Activated T-cell treated with anti-CD3 and anti-CD28 coated beads for 24 hours (primary cell): ENCODE results near the gene HSPB1.
"Not testable (repeated sequence)": the region's sequence is repeated elsewhere in the genome, so short reads cannot be mapped to it uniquely, and the experiment has no call there.

Source experiments
- DNase-seq: peaks from one replicate; pipeline ENCODE4 v3.0.0-alpha.2; 2020; ENCODE audit warnings: low read depth

HSPB1 gene

GRCh38 chr7:76309341-76310101 lies 7.0 kb downstream of the HSPB1 start:
- not testable (repeated sequence) for DNase-seq

GRCh38 chr7:76310102-76310957 lies 7.9 kb downstream of the HSPB1 start:
- no peak for DNase-seq

- DNase-seq: not testable (repeated sequence)
These were observed 9.4 kb downstream of the HSPB1 start for GRCh38 chr7:76311838-76312237.

DNA sequence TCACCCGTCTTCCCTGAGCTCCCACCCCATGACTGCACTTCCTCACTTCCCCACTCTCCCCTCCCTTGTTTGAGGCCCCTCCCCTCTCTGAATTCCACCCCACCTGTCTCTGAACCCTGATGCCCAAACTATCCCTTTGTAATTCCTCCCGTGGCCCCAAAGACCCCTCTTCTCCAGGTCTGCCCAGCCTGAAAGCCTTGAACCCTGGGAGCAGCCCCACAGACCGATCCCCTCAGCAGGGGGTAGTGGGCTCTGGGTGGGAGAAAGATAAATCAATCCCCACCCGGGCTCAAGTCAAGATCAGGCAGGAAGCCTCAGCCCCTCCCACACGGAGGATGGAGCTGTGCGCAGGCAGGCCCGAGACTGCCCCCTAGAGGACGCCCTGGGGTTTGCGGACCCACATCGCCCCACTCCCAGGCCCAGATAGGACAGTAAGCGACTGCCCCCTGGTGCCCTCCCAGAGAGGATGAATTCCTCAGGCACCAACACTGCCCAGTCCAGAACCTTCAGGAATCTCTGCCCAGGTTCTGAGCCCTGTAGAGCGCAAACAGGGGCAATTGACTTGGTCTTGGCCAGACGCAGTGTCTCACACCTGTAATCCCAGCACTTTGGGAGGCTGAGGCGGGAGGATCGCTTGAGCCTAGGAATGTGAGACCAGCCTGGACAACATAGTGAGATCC lies 11.7 kb downstream of the HSPB1 start:
- DNase-seq: peak; percentile 93

- not testable (repeated sequence) for DNase-seq
These were observed 12.3 kb downstream of the HSPB1 start for GRCh38 chr7:76314740-76315139.

DNA sequence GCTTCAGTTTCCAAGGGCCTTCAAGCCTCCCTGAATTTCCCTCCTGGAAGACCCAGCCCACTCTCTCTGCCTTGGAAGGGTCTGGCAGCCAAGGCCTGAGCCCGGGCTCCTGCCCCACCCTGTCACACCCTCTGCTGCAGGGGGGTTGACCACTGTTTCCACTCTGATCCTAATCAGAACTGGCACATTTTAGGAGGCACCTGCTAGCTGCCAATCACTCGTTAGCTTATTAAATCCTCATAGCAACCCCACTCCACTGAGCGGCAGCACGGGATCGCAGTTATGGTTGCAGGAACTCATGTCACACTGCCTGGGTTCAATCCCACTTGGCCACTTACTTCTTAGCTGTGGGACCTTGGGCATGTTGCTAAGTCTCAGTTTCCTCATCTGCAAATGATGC lies 12.9 kb downstream of the HSPB1 start:
- DNase-seq: no peak

- DNase-seq: no peak
These were observed 14.7 kb downstream of the HSPB1 start for GRCh38 chr7:76316984-76317781.

GRCh38 chr7:76317782-76318487 lies 15.5 kb downstream of the HSPB1 start:
- peak; percentile 91 for DNase-seq

DNA sequence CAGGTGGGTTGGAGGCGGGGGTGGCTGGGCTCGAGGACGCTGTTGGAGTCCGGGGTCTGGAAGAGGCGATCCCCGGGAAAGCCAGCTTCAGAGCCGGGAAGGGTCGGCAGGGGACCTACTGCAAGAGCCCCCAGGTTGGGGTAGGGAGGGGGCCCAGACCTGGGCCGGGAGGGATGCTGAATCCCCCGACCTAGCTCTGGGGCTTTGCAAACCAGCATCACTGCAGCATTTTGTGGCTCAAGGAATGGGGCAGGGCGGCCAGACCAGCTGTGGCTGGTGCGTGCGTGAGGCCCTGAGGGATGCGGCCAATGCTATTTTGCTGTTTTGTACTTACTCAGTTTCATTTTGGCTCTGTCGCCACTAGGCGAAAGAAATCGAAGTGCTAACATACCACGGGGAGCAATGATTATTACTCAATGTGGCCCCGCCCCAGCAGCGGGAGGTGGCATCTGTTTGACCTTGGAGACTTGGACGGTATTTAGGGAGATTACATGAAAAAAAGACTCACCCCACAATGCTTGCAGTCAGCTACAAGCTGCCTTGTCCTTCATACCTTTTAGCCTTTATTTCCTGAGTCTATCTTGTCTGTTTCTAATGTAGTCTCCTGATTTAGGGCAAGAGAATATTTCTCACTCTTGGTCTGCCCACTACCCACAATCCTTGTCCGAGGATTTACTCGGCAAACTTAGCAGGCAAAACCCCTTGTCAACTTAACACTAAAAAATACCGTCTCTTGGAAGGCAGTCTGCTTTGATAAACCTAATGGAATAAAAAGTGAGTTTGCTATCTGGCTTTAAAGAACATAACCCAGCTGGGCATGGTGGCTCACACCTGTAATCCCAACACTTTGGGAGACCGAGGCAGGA lies 16.2 kb downstream of the HSPB1 start:
- peak; percentile 50 for DNase-seq

DNA sequence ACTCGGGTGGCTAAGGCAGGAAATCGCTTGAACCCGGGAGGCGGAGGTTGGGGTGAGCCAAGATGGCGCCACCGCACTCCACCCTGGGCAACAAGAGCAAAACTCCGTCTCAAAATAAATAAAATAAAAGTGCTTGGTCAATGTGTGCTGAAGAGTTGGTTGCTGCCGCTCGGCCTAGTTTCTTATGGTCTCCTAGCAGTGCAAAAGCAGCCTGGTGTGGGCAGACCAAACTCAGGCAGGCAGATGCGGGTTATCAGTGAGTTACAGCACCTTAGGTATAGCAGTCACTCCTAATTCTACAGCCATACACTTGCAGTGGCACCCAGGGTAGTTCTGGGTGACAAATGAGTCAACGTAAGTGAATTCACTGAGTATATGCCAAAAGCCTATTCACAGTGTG lies 22.6 kb downstream of the HSPB1 start:
- DNase-seq: no peak

DNA sequence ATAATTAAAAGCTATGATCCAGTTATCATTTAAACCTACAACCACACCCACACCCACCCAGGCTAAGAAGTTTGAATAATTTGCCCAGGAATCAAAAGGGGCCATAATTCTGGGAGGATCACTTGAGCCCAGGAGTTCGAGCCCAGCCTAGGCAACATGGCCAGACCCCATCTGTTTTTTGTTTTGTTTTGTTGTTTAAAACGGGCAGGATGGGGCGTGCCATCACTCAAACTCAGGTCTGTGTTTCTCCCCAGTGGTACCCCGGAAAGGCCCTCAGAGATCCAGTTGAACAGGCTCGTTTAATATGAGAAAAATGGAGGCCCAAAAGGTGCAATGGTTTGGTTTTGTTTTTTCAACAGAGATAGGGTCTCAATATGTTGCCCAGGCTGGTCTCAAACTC lies 23.3 kb downstream of the HSPB1 start:
- no peak for DNase-seq

- DNase-seq: no peak
These were observed 24.3 kb downstream of the HSPB1 start for GRCh38 chr7:76326646-76327233.

DNA sequence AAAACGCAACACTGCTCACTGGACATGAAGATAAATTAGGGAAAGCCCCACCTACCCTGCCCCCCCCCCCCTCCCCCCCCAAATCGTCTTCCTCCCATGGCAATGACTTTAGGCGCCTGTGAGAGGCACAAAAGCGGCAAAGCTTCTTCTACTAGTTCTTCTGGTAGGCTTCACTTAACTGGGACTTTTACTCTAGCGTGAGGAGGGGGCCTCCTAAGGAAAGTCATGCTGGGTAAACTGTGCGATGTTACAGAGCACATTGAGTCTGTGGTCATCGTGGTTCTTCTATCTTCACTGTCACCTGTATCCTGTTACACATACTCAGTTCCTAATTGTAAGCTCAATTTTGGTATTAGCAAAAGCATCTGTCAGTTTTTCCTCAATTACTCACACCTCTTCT lies 25.1 kb downstream of the HSPB1 start:
- no peak for DNase-seq

GRCh38 chr7:76328389-76328788 lies 25.9 kb downstream of the HSPB1 start:
- no peak for DNase-seq

DNA sequence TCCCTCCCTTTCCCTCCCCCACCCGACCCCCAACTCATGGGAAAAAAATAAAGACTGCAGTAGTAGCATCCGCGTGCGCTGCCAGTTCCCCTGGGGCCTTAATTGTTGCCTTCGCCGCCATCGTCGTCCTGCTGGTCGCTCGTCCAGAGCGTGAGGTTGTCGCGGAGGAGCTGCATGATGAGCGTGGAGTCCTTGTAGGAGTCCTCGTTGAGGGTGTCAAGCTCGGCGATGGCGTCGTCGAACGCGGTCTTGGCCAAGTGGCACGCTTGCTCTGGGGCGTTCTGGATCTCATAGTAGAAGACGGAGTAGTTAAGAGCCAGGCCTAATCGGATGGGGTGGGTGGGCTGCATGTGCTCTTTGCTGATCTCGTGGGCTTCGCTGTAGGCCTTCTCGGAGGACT lies 27.0 kb downstream of the HSPB1 start:
- no peak for DNase-seq

- DNase-seq: no peak
These were observed 27.8 kb downstream of the HSPB1 start for GRCh38 chr7:76330261-76330660.

GRCh38 chr7:76330673-76331072 lies 28.2 kb downstream of the HSPB1 start:
- no peak for DNase-seq

DNA sequence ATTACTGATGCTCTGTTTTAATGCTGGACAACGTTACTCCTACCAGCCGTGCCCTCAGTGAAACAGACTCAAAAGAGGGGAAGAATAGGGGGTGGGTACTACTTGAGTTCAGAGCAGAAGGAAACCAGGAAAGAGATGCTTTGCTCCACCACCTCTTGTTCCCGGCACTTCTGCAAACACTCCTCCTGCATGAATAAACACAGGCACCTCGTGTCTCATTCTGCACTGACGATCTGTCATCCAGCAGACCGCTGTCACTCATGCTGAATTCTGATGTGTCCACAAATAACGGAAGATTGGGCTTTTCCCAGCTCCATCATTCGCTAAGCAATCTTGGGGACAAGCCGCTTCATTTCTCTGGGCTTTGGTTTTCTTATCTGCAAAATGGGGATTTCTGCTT lies 29.6 kb downstream of the HSPB1 start:
- no peak for DNase-seq

GRCh38 chr7:76333511-76334101 lies 31.1 kb downstream of the HSPB1 start:
- no peak for DNase-seq
